A549 treated with DMSO at 1 μM for 4 hours (cell line): Measurements from ENCODE around the gene KIF3B. TPM values are rescaled to one million over a fixed set of nuclear protein-coding genes. Genes with fewer than 3 reads are reported as not detected.

Source experiments
- total RNA-seq: library from RNA; stranded (reverse); fragments of 200-300 nt; extraction: Qiagen RNA extraction; gene quantifications from 5 replicates; pipeline ENCODE4 v1.2.3, GENCODE V29; 2022; ENCODE audit warnings: low read depth

The KIF3B gene
- total RNA-seq = 24.9 to 29.9 TPM (median 28.4 TPM) in 5 replicates

DNA sequence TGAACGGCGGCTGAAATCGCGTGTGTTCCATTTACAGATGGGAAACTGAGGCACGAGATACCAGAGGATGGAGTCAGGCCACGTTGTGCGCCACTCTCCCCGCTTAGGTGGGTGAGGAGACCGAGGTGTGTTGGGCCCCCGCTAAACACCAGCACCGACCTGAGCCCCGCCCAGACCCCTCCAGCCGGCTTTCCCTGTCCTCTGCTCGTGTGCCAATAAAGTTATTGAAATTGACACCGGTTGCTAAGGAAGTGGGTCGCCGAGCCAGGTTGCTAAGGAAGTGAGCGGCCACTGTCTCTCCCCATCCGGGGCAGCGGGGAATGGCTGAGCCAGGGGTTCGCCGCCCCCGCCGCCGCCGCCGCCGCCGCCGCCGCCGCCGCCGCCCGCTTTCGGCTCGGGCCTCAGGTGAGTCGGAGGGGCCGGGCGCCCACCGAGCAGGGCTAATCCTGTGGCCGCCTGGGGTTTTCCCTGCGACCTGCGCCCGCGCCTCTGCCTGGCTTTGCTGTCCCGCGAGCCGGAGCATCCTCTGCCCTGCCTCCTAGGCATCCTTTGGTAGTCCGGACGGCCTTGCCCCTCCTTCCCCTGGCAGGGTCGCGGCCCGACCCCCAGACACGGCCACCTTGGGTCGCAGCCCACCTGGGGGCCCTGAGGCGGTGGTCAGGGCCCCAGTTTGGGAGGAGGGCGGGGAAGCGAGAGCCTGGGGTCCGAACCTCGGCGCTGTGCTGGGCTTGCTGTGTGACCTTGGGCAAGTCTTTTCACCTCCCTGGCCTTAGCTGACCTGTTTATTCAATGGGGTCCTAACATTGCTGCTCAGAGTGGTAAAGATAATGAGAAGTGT lies at the start of gene KIF3B:
Gene KIF3B (plus strand): TSS at position 291 of the 838 bp plus-strand sequence. CDS start 32,127 bp downstream, outside the sequence.

GRCh38 chr20:32357869-32358631 lies 80.6 kb downstream of the KIF3B start, which contains the start of gene ASXL1:
Gene ASXL1, plus strand, starts transcription at chr20:32358331. Its CDS starts 445 bp downstream, at chr20:32358776.

Other genes with a start within 250 kb of the KIF3B start
- 0.03 to 0.11 TPM (median 0.09 TPM) in 3 of 5 replicates, not detected in the others for gene HCK, start 225.4 kb upstream of the KIF3B start, total RNA-seq
- gene TM9SF4, start 167.9 kb upstream of the KIF3B start, total RNA-seq = 38.0 to 42.1 TPM (median 40.2 TPM) in 5 replicates
- gene PLAGL2, start 69.9 kb upstream of the KIF3B start, total RNA-seq = 13.4 to 14.3 TPM (median 13.6 TPM) in 5 replicates
- 40.2 to 48.6 TPM (median 46.0 TPM) in 5 replicates for gene POFUT1, start 69.8 kb upstream of the KIF3B start, total RNA-seq
- gene ASXL1, start 80.7 kb downstream of the KIF3B start, total RNA-seq = 32.5 to 36.0 TPM (median 34.7 TPM) in 5 replicates